Cardiac muscle cell (in vitro differentiated cells and primary cell): ENCODE data around the gene COL4A2. TPM values are rescaled to one million over a fixed set of nuclear protein-coding genes. Genes with fewer than 3 reads are reported as not detected.
A peak's percentile ranks its signal among the peaks of the same experiment; 100 is the strongest.

Experiments used
- DNase-seq, 2 donors: peaks; one replicate each; pipeline versions ENCODE4 v3.0.0 to v3.0.0-alpha.2; 2010 to 2017; ENCODE audit warnings: low read depth in 1 of 2, low spot score in 1 of 2
- H3K27ac ChIP-seq: fragments of 200-600 bp; sonication (generic); 2 replicates; pipeline ENCODE4 v1.5.1; 2016
- H3K27me3 ChIP-seq: fragments of 200-600 bp; sonication (generic); 2 replicates; pipeline ENCODE4 v1.6.0; 2016; ENCODE audit warnings: control low read depth
- H3K36me3 ChIP-seq: fragments of 200-600 bp; sonication (generic); 2 replicates; pipeline ENCODE4 v1.5.1; 2016; ENCODE audit warnings: control low read depth
- H3K4me1 ChIP-seq: fragments of 200-600 bp; sonication (generic); 2 replicates; pipeline ENCODE4 v1.8.1; 2017; ENCODE audit warnings: low read depth, mild to moderate bottlenecking, mixed run types
- H3K4me3 ChIP-seq: fragments of 200-600 bp; sonication (generic); 2 replicates; pipeline ENCODE4 v1.5.1; 2016; ENCODE audit warnings: mild to moderate bottlenecking
- H3K9me3 ChIP-seq: fragments of 200-600 bp; sonication (generic); 2 replicates; pipeline ENCODE4 v1.5.1; 2017; ENCODE audit warnings: low read depth, mild to moderate bottlenecking, control low read depth
- CTCF ChIP-seq: IDR thresholded peaks from 2 replicates; pipeline ENCODE4 v1.5.1; 2012; ENCODE audit warnings: low read depth, mild to moderate bottlenecking, low read length
- polyA plus RNA-seq: library from polyadenylated mRNA; unstranded; fragments of >200 nt; fragmentation: Nextera tagmentation; extraction: Ambion mirVana; gene quantifications from 2 replicates; pipeline ENCODE4 v1.2.1, GENCODE V29; 2016
- total RNA-seq: library from RNA; depleted of rRNA; stranded (reverse); fragments of >200 nt; gene quantifications from 2 replicates; pipeline ENCODE4 v1.2.3, GENCODE V29; 2016

Gene COL4A2
- total and polyA plus RNA-seq, 2 experiments from 2014 or later = 184 to 516 TPM

- DNase-seq = no peak
- H3K36me3 ChIP-seq = peaks cover 29% of the 10 kb centered on the region
- no peak overlapping the region for H3K27ac ChIP-seq
- no peaks in the 10 kb centered on the region for H3K9me3 ChIP-seq
- H3K27me3 ChIP-seq = no peaks in the 10 kb centered on the region
- no peak for TF ChIP-seq CTCF
- H3K4me1 ChIP-seq = peaks cover 4% of the 10 kb centered on the region
- H3K4me3 ChIP-seq = no peak overlapping the region
These were observed 125.4 kb downstream of the COL4A2 start for GRCh38 chr13:110432522-110432921.

- H3K36me3 ChIP-seq = peaks cover 29% of the 10 kb centered on the region
- no peak overlapping the region for H3K4me3 ChIP-seq
- H3K27me3 ChIP-seq = no peaks in the 10 kb centered on the region
- H3K27ac ChIP-seq = no peak overlapping the region
- DNase-seq = no peak
- no peaks in the 10 kb centered on the region for H3K4me1 ChIP-seq
- no peak for TF ChIP-seq CTCF
- H3K9me3 ChIP-seq = no peaks in the 10 kb centered on the region
These were observed 125.9 kb downstream of the COL4A2 start for GRCh38 chr13:110433014-110433413.

GRCh38 chr13:110434629-110435028 is 127.5 kb downstream of the COL4A2 start:
- no peak for TF ChIP-seq CTCF
- DNase-seq = no peak
- no peaks in the 10 kb centered on the region for H3K27me3 ChIP-seq
- no peak overlapping the region for H3K4me3 ChIP-seq
- H3K27ac ChIP-seq = no peak overlapping the region
- peaks cover 30% of the 10 kb centered on the region for H3K36me3 ChIP-seq
- no peaks in the 10 kb centered on the region for H3K4me1 ChIP-seq
- no peaks in the 10 kb centered on the region for H3K9me3 ChIP-seq

- H3K4me3 ChIP-seq = no peak overlapping the region
- peaks cover 36% of the 10 kb centered on the region for H3K36me3 ChIP-seq
- no peak for DNase-seq
- no peak overlapping the region for H3K27ac ChIP-seq
- no peaks in the 10 kb centered on the region for H3K4me1 ChIP-seq
- no peak for TF ChIP-seq CTCF
- no peaks in the 10 kb centered on the region for H3K9me3 ChIP-seq
- H3K27me3 ChIP-seq = no peaks in the 10 kb centered on the region
These were observed 128.2 kb downstream of the COL4A2 start for GRCh38 chr13:110435331-110435730.

- no peak overlapping the region for H3K4me3 ChIP-seq
- DNase-seq = peak in 1 of 2 donors; percentile 35
- H3K4me1 ChIP-seq = no peaks in the 10 kb centered on the region
- H3K27ac ChIP-seq = no peak overlapping the region
- H3K36me3 ChIP-seq = peaks cover 34% of the 10 kb centered on the region
- no peaks in the 10 kb centered on the region for H3K9me3 ChIP-seq
- TF ChIP-seq CTCF = no peak
- no peaks in the 10 kb centered on the region for H3K27me3 ChIP-seq
These were observed 129.2 kb downstream of the COL4A2 start for GRCh38 chr13:110436276-110436675.
